Measurements from ENCODE around the gene PLA2G1B.
"Not testable (repeated sequence)": the region's sequence is repeated elsewhere in the genome, so short reads cannot be mapped to it uniquely, and the experiment has no call there.

PLA2G1B gene

GRCh38 chr12:120358412-120359100 lies 31.0 kb upstream of the PLA2G1B start:
- no peak for DNase-seq

GRCh38 chr12:120357104-120357503 lies 29.5 kb upstream of the PLA2G1B start:
- DNase-seq: no peak

GRCh38 chr12:120356567-120357030 lies 29.0 kb upstream of the PLA2G1B start:
- DNase-seq: peak; percentile 52

DNA sequence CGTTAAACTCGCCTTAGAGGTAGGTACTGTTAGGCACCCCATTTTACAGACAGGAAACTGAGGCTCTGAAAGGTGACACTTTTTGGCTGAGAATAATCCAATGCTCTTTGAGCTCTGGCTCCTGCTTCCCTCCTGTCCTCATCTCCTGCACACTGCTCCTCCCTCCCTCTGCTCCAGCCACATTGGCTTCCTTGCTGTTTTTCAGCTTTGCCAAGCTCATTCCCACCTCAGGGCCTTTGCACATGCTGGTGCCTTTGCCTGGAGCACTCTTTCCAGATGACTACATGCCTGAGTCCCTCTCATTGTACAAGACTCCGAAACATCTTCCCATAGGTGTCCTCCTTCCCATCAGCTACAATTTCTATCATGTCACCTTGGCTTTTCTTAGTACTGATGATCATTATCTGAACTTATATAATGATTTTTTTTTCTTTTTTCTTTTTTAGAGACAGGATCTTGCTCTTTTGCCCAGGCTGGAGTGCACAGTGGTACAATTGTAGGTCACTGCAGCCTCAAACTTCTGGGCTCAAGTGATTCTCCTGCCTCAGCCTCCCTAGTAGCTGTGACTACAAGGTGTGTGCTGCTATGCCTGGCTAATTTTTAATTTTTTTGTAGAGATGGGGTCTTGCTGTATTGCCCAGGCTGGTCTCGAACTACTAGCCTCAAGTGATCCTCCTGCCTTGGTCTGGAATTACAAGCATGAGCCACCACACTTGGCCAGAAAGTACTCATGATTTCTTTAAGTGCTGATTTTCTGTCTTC lies 26.2 kb upstream of the PLA2G1B start:
- no peak for DNase-seq

- no peak for DNase-seq
Measured at GRCh38 chr12:120353136-120353535, 25.6 kb upstream of the PLA2G1B start.

DNA sequence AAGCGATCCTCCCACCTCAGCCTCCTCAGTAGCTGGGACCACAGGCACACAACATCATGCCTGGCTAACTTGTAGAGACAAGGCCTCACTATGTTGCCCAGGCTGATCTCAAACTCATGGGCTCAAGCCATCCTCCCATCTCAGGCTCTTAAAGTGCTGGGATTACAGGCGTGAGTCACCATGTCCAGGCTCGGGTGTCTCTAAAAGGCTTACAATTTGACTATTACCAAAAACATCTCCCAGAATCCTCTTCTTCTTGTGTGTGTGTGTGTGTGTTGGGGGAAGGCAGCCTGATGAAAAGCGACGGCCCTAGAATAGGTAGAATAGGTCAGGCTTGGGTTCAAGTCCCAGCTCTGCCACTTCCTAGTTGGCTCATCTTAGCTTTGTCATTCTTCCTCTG lies 24.5 kb upstream of the PLA2G1B start:
- no peak for DNase-seq

DNA sequence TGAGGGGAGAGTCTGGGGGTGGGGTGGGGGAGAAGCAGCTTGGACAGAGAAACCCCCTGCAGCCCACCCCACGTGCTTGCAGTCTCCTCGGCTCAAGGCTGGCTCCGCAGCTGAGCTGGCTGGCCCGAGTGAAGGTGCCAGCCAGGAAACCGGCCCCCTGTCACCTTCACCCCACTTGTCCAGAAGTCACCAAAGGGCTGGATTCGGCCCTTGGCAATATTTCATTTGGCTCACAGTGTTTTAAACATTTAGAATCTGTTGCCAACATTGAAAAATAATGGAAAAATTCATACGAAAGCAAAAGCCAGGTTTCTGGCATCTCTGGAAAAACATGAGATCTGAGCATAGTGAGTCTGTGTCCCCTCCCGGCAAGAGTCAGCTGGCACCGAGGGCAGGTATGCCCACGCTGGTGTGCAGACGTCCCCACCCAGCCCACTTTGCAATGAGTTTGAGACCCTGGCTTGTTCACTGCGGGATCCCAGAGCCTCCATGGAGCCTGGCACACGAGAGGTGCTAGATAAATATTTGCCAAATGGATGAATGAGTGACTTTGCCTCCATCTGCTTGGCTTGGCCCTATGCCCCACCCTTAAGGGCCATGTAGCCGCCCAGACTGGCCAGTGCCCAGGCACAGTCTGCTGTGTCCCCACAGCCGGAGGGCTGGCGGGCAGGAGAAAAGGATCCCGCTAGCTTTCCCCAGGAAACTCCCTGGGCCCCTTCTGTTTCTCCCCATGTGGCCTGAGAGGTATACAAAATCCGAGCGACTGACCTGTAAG lies 23.2 kb upstream of the PLA2G1B start:
- DNase-seq: no peak

DNA sequence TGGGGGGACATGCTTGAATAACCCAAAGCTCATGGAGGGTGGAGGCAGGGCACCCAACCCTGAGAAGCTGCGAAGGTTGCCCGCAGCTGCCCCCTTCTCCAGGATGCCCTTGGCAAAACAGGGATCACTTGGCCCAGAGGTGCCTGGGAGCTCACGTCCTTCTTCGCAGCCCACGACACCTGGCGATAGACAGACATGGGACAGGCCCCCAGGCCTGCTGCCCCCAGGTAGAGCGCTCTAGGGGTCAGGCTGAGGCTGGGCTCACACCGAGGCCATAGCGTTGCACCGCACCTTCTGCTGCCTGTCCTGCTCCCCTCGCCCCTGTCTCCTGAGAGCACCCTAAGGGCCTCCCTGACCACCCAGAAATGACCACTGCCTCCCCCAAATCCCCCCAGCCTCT lies 20.2 kb upstream of the PLA2G1B start:
- DNase-seq: no peak

DNA sequence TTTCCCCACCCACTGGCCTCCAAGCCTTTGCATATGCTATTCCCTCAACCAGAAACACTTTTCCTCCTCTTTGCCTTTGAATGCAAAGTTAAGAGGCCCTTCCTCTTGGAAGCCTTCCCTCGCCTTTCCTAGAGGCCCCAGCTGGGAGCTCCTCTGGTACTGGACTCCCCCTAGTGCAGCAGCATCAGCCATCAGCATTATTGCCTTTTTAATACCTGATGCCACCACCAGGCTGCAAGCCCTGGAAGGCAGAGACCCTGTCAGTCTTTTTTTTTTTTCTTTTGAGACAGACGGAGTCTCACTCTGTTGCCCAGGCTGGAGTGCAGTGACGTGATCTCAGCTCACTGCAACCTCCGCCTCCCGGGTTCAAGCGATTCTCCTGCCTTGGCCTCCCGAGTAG lies 19.1 kb upstream of the PLA2G1B start:
- DNase-seq: no peak

DNA sequence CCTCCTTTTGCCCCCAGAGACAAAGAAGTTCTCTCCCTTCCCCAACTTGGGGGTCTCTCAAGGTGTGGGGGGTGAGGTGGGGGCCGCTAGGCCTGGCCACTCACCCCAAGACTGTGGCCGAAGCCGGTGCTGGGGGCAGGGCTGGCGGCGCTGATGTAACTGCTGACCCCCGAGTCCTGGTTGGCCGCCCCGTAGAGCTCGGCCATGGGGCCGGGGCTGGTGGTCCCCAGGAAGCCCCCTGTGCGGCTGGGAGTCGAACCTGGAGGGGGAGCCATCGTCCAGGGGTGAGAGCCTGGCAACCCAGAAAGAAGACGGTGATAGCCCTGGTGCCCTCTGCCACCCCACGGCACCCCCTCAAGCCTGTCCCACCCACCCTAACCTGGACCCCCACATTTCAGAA lies 18.5 kb upstream of the PLA2G1B start:
- DNase-seq: no peak

DNA sequence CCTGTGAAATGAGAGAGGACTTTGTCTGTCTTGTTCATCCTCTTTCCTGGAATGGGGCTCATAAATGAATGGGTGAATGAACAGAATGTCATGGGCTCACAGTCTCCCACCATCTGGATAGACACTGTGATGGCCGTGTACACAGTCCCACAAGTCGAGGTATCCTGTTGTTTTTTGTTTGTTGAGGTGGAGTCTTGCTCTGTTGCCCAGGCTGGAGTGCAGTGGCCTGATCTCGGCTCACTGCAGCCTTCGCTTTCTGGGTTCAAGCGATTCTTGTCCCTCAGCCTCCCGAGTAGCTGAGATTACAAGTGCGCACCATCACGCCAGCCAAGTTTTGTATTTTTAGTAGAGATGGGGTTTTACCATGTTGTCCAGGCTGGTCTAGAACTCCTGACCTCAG lies 16.1 kb upstream of the PLA2G1B start:
- no peak for DNase-seq

DNA sequence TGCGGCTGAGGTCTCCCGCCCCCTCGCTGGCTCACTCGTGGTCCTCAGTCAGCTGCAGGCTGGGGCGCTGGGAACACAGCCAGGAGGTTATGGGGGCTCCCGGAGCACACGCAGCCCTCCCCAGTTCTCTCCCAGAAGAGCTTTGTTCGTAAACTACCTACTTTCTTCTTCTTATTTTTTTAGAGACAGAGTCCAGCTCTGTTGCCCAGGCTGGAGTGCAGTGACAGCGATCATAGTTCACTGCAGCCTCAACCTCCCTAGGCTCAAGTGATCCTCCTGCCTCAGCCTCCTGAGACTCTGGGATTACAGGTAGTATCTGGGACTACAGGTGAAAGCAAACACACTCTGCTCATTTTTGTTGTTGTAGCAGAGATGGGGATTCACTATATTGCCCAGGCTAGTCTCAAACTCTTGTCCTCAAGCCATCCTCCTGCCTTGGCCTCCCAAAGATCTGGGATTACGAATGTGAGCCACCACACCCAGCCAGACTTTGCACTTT lies 15.5 kb upstream of the PLA2G1B start:
- no peak for DNase-seq

DNA sequence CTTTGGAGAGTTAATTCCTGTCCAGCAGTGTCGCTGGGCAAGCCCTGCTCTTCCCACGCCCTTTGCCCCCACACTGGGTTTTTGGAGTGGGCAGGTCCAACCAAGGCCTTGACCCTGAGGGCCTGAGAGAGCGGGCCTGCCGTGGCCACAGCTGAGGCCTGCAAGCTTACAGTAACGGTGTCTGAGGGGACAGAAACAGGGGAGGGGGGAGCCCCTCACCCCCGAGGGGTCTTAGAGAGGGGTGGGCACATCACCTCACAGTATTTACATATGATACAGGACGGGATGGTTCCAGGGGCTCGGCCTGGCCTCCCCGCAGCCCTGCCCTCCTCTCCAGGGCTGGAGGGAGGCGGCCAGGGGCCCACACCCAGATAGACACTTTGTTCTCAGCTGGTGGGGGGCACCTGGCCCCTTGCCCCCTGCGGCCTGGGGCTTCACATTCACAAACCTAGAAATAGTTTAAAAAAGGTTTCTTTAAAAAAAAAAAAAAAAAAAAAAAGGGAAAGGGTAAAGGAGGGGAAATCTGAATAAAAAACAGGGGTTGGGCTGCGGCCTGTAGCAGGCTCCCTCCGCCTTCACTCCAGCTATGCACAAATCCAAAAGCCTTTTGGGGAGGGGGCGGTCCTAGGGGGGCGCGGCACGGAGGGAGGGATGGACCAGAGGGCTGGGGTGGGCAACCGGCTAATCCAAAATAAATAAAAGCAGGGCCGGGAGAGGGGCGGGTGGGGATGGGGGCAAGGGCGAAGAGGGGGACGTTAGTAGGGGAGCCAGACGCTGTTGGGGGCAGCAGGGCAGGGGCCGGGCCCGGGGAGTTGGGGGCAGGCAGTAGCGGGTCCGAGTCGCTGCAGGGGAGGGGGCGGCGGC lies 14.8 kb upstream of the PLA2G1B start:
- no peak for DNase-seq

DNA sequence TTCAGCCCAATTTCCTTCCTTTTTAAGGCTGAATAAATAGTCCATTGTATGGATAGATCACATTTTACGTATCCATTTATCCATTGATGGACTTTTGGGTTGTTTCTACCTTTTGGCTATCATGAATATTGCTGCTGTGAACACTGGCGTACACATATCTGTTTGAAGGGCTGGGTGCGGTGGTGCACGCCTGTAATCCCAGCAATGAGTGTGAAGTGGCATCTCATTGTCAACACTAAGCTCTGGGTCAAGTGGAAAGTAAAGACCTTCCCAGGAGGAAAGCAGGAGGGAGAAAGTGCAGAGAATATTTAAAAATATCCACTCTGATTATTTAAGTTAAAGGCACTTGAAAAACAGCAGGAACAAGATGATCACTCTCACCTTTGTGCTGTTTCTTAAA lies 11.7 kb upstream of the PLA2G1B start:
- DNase-seq: no peak

DNA sequence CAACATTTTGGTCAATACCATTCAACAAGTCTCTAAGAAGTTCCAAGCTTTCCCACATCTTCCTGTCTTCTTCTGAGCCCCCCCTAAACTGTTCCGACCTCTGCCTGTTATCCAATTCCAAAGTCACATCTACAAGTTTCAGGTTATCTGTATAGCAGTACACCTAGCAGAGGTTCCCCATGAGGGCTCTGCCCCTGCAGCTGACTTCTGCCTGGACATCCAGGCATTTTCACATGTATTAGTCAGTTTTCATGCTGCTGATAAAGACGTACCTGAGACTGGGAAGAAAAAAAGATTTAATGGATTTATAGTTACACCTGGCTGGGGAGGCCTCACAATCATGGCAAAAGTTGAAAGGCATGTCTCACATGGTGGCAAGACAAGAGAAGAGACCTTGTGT lies 10.2 kb upstream of the PLA2G1B start:
- no peak for DNase-seq

GRCh38 chr12:120336392-120336791 lies 8.8 kb upstream of the PLA2G1B start:
- not testable (repeated sequence) for DNase-seq

- not testable (repeated sequence) for DNase-seq
Measured at GRCh38 chr12:120335447-120335846, 7.9 kb upstream of the PLA2G1B start.

DNA sequence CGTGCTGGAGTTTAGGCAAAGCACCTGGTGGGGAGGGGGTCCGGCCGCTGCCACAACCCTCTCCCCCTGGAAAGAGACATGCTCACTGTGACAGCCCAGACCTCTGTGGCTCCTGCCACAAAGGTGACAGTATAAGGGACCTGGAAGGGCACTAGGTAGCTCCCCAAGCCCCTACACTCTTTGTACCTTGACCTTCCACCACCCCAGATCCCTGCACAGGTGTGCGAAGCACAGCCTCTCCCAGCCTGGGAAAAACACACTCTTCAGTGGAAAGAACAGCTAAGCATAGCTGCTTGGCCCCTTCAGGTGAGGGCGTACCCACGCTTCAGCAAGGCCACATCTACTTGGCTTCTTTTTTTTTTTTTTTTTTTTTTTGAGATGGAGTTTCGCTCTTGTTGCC lies 4.9 kb upstream of the PLA2G1B start:
- no peak for DNase-seq

- no peak for DNase-seq
Measured at GRCh38 chr12:120332041-120332440, 4.5 kb upstream of the PLA2G1B start.

GRCh38 chr12:120331390-120331789 lies 3.8 kb upstream of the PLA2G1B start:
- DNase-seq: no peak

- DNase-seq: no peak
Measured at GRCh38 chr12:120328228-120328627, 649 bp upstream of the PLA2G1B start.

- no peak for DNase-seq
Measured at GRCh38 chr12:120324841-120325417, 2.6 kb downstream of the PLA2G1B start.

Measured in activated effector memory CD4-positive, alpha-beta T cell treated with Interleukin-2 at 50 U/mL for 16 hours (primary cell).